GM19035 (cell line): ENCODE data around the gene PEX26.

ENCODE experiments used
- ATAC-seq: cut with Tn5 transposase; IDR thresholded peaks from one replicate; pipeline ENCODE4 v1.9.1; 2021; ENCODE audit not compliant: unreplicated experiment

PEX26 gene

DNA sequence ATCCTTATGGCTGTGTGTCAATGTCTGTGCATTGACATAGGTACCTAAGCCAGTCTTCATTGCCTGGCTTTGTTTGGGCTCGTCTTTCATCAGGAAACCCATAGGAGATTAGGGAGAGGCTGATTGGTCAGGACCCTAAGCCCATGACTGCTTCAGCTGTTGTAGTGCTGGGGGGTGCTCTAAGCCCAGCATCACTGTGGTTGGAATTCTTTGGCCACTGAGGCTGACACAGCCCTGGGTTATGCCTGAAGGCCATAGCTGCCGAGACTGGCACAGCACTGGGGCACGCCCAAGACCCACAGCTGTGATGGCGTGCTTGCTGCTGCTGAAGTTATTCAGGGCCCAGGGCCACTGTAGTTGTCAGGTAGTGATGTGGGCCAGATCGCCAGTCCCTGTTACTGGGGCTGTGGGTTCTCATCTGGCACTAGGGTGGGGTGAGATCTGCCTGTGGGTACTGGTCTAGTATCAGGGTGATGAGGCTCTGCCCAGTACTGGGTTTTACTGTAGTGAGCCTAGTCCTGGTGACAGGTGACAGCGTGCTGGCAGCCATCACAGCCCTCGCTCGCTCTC lies 77.1 kb downstream of the PEX26 start:
- no peak for ATAC-seq
